Measurements from ENCODE around the gene NDRG4.

The NDRG4 gene, protein sequence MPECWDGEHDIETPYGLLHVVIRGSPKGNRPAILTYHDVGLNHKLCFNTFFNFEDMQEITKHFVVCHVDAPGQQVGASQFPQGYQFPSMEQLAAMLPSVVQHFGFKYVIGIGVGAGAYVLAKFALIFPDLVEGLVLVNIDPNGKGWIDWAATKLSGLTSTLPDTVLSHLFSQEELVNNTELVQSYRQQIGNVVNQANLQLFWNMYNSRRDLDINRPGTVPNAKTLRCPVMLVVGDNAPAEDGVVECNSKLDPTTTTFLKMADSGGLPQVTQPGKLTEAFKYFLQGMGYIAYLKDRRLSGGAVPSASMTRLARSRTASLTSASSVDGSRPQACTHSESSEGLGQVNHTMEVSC

GRCh38 chr16:58499615-58500351 is at the start of gene NDRG4:
TSS of gene NDRG4 (plus strand) at chr16:58500143. CDS start at chr16:58500249, 106 bp downstream.
- peak; percentile 83 for DNase-seq

DNA sequence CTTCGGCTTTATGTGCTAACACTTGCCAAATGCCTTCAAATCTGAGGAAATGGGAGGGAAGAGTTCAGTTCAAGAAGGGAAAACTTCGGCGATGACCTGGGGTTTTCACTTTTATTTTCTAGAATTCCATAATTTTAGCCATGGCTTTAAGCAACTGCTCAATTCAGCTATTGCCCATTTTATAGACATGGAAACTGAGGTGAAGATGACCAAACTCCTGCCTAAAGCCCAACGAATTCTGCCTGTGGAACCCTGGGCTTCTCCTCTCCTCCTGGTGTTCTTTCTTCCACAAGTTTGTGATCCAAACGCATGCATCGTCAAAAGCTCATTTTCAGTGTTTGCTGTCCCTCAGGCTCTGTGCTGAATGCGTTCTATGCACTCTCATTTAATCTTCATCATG is 49.4 kb upstream of the NDRG4 start:
- DNase-seq = no peak

DNA sequence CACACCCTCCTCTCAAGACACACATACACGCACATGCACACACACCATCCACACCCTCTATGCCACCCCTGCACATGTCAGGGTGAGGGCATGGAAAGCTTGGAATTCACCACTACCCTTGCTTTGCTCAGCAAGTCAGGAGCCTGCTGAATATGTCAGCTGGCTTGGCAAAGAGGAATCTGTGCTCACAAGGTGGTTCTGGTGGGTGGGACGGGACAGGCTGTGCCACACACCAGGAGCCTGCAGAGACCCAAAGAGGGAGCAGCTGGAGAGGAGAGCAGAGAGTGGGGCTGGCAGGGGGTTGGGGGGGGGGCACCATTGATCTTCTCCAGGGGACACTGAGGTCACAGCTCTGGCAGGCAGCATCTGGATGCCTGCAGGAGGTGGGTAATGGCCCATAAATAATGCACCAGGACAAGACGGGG is 48.7 kb upstream of the NDRG4 start:
- DNase-seq = no peak

DNA sequence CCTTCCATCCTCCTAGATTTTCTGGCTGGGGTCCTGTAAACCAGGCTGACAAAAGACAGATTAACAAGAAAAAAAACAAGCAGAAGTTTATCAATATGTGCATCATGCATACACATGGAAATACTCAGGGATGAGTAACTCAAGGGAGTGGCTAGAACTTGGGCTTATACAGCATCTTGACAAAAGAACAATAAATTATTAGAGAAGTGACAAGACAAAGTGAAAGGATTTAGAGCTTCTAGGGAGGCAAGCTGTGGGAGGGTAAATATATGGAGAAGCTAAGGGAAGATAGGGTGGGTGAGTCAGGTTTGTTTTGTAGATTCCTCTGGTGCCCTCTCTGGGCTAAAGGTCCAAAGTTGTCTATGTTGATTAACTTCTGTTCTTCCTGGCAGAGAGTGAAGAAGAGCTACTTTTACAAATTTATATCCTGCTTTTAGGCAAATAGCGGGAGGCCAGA is 48.0 kb upstream of the NDRG4 start:
- no peak for DNase-seq

GRCh38 chr16:58452640-58453039 is 47.3 kb upstream of the NDRG4 start:
- no peak for DNase-seq

DNA sequence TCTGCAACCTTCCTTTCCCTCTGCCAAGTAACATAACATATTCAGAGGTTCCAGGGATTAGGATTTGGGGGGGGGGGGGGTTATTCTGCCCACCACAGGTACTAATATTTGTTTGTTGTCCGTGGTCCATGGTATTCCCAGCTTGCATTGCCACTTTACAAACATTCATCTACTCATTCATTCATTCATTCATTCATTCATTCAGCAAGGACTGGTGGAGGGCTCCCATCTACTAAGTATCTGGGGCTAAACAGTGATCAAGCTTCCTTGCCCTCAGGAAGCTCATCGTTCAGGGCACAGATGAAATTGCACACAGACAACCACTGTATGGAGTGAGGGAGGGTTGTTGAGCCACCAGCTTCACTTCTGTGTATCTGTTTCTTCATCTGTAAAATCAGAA is 45.8 kb upstream of the NDRG4 start:
- DNase-seq = no peak

DNA sequence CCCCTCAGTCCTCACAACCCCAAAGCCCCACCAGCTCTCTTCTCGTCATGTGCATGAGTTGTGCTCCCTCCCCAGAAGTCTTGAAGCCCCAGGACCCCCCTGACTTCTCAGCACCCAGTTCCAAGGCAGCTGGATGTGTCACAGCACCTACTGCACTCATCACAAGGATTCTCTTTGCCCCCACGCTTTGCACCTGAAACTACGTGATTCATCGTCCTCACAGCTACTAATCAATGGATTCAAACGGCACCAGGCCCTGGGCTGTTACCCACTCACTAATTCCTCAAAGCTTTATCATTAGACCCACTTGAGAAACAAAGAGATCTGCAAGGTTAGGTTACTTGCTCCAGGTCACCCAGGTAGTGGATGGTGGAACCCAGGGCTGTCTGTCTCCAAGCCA is 45.1 kb upstream of the NDRG4 start:
- no peak for DNase-seq

- DNase-seq = no peak
These were observed 44.2 kb upstream of the NDRG4 start for GRCh38 chr16:58455750-58456149.

GRCh38 chr16:58456193-58456592 is 43.8 kb upstream of the NDRG4 start:
- no peak for DNase-seq

- no peak for DNase-seq
These were observed 41.2 kb upstream of the NDRG4 start for GRCh38 chr16:58458606-58459343.

- no peak for DNase-seq
These were observed 40.4 kb upstream of the NDRG4 start for GRCh38 chr16:58459344-58460218.

- no peak for DNase-seq
These were observed 39.7 kb upstream of the NDRG4 start for GRCh38 chr16:58460219-58460610.

GRCh38 chr16:58461056-58461455 is 38.9 kb upstream of the NDRG4 start:
- no peak for DNase-seq

- DNase-seq = no peak
These were observed 38.3 kb upstream of the NDRG4 start for GRCh38 chr16:58461640-58462039.

DNA sequence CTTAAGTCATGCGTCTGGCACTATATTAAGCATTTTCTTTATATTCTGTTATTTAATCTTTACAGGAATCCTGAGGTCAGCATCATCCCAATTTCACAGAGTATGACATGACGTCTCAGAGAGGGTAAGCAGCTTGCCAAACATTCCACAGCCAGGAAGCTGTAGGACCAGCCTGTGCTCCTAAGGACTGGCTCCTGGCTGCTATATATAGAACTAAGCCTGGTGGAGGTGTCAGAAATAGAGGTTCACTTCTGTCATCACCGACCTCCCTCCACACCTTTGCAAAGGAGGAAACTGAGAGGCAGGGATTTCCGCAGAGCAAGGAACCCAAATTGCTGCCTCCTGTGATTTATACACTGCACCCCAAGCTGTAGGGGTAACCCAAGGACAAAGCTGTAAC is 37.9 kb upstream of the NDRG4 start:
- DNase-seq = no peak

DNA sequence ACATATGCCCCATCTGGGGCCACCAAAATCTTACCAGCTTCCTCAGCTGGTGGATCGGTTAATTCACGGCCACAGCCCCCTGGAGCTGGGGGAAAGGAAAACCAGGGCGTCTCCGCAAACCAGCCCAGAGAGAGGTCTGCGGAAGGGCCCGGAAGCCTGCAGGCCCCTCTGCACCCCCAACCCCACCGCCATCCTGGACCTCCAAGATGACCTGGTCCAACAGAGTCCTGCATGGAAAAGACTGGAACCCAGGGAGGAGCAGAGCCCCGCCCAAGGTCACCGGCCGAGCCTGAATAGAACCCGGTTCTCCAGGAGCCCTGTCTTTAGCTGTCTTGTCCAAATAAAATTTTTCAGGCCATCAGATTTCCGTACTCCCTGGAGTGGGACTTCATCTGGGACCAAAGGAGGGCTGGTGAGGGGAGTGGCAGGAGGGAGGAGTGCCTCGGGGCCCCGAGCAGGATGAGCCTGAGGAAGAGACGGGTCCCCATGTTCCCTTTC is 37.4 kb upstream of the NDRG4 start:
- DNase-seq = no peak

DNA sequence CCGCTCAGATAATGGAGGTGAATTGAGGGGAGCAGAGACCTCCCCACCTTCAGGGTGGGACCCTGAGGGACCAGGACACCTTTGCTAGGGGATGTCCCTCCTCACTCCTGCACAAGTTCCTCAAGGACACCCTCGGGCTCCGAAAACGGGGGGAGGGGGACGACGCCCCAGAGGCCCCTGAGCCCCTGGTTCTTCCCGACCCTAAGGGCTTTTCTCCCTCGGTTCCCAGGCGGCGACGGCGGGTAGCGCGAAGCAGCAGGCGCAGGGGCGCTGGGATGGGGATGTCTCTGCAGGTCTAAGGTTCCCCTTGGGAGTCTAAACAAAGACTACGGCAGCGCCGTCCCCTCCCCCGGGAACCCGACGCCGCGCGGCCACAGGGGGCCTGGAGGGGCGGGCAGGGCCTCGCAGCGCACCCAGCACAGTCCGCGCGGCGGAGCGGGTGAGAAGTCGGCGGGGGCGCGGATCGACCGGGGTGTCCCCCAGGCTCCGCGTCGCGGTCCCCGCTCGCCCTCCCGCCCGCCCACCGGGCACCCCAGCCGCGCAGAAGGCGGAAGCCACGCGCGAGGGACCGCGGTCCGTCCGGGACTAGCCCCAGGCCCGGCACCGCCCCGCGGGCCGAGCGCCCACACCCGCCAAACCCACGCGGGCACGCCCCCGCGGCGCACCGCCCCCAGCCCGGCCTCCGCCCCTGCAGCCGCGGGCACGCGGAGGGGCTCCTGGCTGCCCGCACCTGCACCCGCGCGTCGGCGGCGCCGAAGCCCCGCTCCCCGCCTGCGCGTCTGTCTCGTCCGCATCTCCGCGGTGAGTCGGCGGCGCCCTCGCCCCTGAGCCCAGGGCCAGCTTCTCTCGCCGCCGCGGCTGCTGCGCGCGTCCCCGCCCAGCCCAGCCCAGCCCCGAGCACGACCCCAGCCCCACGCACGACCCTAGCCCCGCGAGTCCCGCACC is 36.7 kb upstream of the NDRG4 start:
- no peak for DNase-seq

GRCh38 chr16:58464047-58464915 is 35.7 kb upstream of the NDRG4 start:
- DNase-seq = no peak

GRCh38 chr16:58464916-58465731 is 34.8 kb upstream of the NDRG4 start:
- DNase-seq = no peak
